T-helper 1 cell (primary cell): ENCODE data around the gene VCL.
"Not testable (repeated sequence)": the region's sequence is repeated elsewhere in the genome, so short reads cannot be mapped to it uniquely, and the experiment has no call there.

Source experiments
- DNase-seq, 5 donors: peaks; one replicate each; pipeline ENCODE4 v3.0.0-alpha.2; 2012 to 2020

The VCL gene

GRCh38 chr10:73973427-73973826 lies 24.5 kb upstream of the VCL start:
- no peak for DNase-seq

- peak in 1 of 5 donors; percentile 35 for DNase-seq
Observed at GRCh38 chr10:73974309-73974946, 23.5 kb upstream of the VCL start.

GRCh38 chr10:73975388-73975787 lies 22.5 kb upstream of the VCL start:
- DNase-seq: no peak

- DNase-seq: no peak
Observed at GRCh38 chr10:73979141-73979808, 18.6 kb upstream of the VCL start.

- DNase-seq: no peak
Observed at GRCh38 chr10:73979809-73980433, 18.0 kb upstream of the VCL start.

GRCh38 chr10:73981812-73982211 lies 16.1 kb upstream of the VCL start:
- DNase-seq: no peak

GRCh38 chr10:73983096-73984047 lies 14.5 kb upstream of the VCL start:
- DNase-seq: no peak

GRCh38 chr10:73989594-73990150 lies 8.2 kb upstream of the VCL start:
- DNase-seq: no peak

- DNase-seq: no peak
Observed at GRCh38 chr10:73991203-73991883, 6.6 kb upstream of the VCL start.

- DNase-seq: peak; percentile 45 to 94 (median 69)
Observed at GRCh38 chr10:73991884-73992245, 6.1 kb upstream of the VCL start.

- DNase-seq: no peak
Observed at GRCh38 chr10:73992899-73993788, 4.8 kb upstream of the VCL start.

- DNase-seq: no peak
Observed at GRCh38 chr10:73995035-73995358, 2.9 kb upstream of the VCL start.

GRCh38 chr10:73997461-73997786 lies 492 bp upstream of the VCL start:
- peak in 2 of 5 donors; percentile 16 to 49 for DNase-seq

GRCh38 chr10:73998623-73998928 lies 660 bp downstream of the VCL start:
- peak in 1 of 5 donors; percentile 5 for DNase-seq

- peak in 1 of 5 donors; percentile 7 for DNase-seq
Observed at GRCh38 chr10:73998929-73999691, 1.2 kb downstream of the VCL start.

GRCh38 chr10:73999703-74000102 lies 1.8 kb downstream of the VCL start:
- no peak for DNase-seq

GRCh38 chr10:74000244-74000643 lies 2.3 kb downstream of the VCL start:
- not testable (repeated sequence) for DNase-seq

- no peak for DNase-seq
Observed at GRCh38 chr10:74000892-74001669, 3.2 kb downstream of the VCL start.

- DNase-seq: no peak
Observed at GRCh38 chr10:74006269-74006668, 8.4 kb downstream of the VCL start.

- no peak for DNase-seq
Observed at GRCh38 chr10:74008212-74008731, 10.4 kb downstream of the VCL start.
